Calu3 (cell line): ENCODE measurements around the gene CYP46A1. TPM values are rescaled to one million over a fixed set of nuclear protein-coding genes. Genes with fewer than 3 reads are reported as not detected.
A peak's percentile ranks its signal among the peaks of the same experiment; 100 is the strongest.
"Not testable (repeated sequence)": the region's sequence is repeated elsewhere in the genome, so short reads cannot be mapped to it uniquely, and the experiment has no call there.

Experiments used
- BruUV-seq: library from RNA; stranded (reverse); fragments of 400-500 nt; replicated peaks from 2 replicates; lab custom pipeline; 2021; lab: Mats Ljungman, UMichigan
- CTCF ChIA-PET: fragments of 300-600 bp; sonication (Branson Sonifier 250); formaldehyde crosslinking; loops from one replicate; lab custom pipeline; 2022; ENCODE audit warnings: antibody characterized with exemption; lab: Charles Lee
- DNase-seq: peaks from one replicate; pipeline ENCODE4 v3.0.0; 2022
- H3K27ac Mint-ChIP-seq: one replicate; pipeline ENCODE4 v1.8.0; 2022; ENCODE audit warnings: mixed read lengths; ENCODE audit not compliant: unreplicated experiment
- H3K27me3 Mint-ChIP-seq: one replicate; pipeline ENCODE4 v1.8.0; 2022; ENCODE audit warnings: mixed read lengths; ENCODE audit not compliant: unreplicated experiment
- H3K36me3 Mint-ChIP-seq: one replicate; pipeline ENCODE4 v1.8.0; 2022; ENCODE audit warnings: mild to moderate bottlenecking, moderate library complexity, mixed read lengths; ENCODE audit not compliant: insufficient read depth, unreplicated experiment
- H3K4me1 Mint-ChIP-seq: one replicate; pipeline ENCODE4 v1.8.0; 2022; ENCODE audit warnings: mild to moderate bottlenecking, low read depth, mixed read lengths; ENCODE audit not compliant: unreplicated experiment
- H3K4me3 Mint-ChIP-seq: one replicate; pipeline ENCODE4 v1.8.0; 2022; ENCODE audit warnings: mild to moderate bottlenecking, low read depth, moderate library complexity, mixed read lengths; ENCODE audit not compliant: unreplicated experiment
- H3K9me3 Mint-ChIP-seq: one replicate; pipeline ENCODE4 v1.8.0; 2022; ENCODE audit warnings: low read depth, mixed read lengths; ENCODE audit not compliant: unreplicated experiment
- CTCF ChIP-seq: fragments of 200-600 bp; IDR thresholded peaks from one replicate; pipeline ENCODE4 v1.8.0; 2022; ENCODE audit warnings: antibody characterized with exemption; ENCODE audit not compliant: unreplicated experiment
- intact Hi-C: fragments of 100-400 bp; cut with micrococcal nuclease; formaldehyde crosslinking; loops from one replicate; pipeline ENCODE4 v1.10.0; 2022; ENCODE audit not compliant: unreplicated experiment
- total RNA-seq: library from RNA; stranded (reverse); gene quantifications from 2 replicates; pipeline ENCODE4 v1.2.3, GENCODE V29; 2022

CYP46A1 gene
- total RNA-seq, 1 experiment from 2014 or later = not detected

DNA sequence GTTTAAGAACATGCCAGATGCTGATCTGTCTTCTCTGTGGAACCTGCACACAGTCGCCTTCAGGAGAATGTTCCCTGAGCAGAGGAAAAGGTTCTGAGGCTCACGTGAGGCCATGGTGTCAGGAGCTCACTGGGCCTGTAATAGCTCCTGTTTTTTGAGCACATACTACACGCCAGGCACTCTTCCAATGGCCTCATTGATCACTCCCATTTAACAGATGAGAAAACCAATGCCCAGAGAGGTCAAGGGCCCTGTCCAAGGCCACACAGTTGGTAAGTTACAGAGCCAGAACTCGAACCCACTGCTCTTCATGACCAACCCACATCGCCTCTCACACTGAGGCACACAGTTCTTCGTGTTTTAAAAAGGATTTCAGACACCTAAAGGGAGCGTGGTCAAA is 46.5 kb upstream of the CYP46A1 start:
- BruUV-seq = no TSS peak
- H3K4me1 Mint-ChIP-seq = no peaks in the 10 kb centered on the region
- no peak for TF ChIP-seq CTCF
- CTCF ChIA-PET = no interaction called here
- no peak for DNase-seq
- no peak overlapping the region for H3K4me3 Mint-ChIP-seq
- H3K27ac Mint-ChIP-seq = no peak overlapping the region
- H3K27me3 Mint-ChIP-seq = peaks cover 37% of the 10 kb centered on the region
- no peaks in the 10 kb centered on the region for H3K9me3 Mint-ChIP-seq
- no peaks in the 10 kb centered on the region for H3K36me3 Mint-ChIP-seq
- intact Hi-C loops = no loop called here

DNA sequence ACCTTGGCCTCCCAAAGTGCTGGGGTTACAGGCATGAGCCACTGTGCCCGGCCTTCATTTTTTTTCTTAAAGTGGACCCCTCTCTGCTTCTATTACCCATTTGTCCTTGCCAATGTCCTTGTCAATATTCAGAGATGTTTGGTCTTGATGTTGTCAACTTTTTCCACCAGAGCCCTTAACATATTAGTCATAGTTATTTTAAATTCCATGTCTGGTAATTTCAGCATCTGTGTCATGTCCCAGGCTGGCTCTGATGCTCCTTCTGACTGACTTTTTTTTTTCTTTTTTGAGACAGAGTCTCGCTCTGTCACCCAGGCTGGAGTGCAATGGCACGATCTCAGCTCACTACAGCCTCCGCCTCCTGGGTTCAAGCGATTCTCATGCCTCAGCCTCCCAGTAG is 41.3 kb upstream of the CYP46A1 start:
- H3K9me3 Mint-ChIP-seq, H3K27ac Mint-ChIP-seq, CTCF ChIA-PET, H3K36me3 Mint-ChIP-seq, intact Hi-C loops, BruUV-seq, H3K4me3 Mint-ChIP-seq, DNase-seq, H3K4me1 Mint-ChIP-seq: not testable (repeated sequence)
- H3K27me3 Mint-ChIP-seq = peaks cover 46% of the 10 kb centered on the region

DNA sequence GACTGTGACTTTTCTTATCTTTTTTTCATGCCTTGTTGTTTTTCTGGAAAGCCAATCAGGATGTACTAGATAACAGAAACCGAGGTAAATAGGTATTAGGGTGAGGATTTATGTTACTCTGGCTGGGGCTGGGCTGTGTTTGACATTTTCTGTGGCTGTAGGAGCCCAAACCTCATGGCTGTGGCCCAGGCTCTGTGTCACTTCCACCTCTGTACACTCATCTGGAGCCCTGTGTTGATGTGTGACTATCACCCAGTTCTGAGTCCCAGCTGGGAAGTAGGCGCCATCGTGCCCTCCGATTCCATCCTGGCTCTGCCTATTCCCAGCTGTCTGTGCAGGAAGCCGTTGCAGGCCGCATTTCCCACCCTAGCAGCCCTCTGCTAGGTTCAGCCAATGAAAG is 40.8 kb upstream of the CYP46A1 start:
- Mint-ChIP-seq H3K27me3 (peaks cover 46% of the 10 kb centered on the region), H3K36me3 (no peaks in the 10 kb centered on the region), H3K4me3 (no peak overlapping the region), H3K9me3 (no peaks in the 10 kb centered on the region), H3K27ac (no peak overlapping the region), H3K4me1 (no peaks in the 10 kb centered on the region)
- intact Hi-C loops = no loop called here
- DNase-seq = no peak
- no TSS peak for BruUV-seq
- CTCF ChIA-PET = no interaction called here
- no peak for TF ChIP-seq CTCF

DNA sequence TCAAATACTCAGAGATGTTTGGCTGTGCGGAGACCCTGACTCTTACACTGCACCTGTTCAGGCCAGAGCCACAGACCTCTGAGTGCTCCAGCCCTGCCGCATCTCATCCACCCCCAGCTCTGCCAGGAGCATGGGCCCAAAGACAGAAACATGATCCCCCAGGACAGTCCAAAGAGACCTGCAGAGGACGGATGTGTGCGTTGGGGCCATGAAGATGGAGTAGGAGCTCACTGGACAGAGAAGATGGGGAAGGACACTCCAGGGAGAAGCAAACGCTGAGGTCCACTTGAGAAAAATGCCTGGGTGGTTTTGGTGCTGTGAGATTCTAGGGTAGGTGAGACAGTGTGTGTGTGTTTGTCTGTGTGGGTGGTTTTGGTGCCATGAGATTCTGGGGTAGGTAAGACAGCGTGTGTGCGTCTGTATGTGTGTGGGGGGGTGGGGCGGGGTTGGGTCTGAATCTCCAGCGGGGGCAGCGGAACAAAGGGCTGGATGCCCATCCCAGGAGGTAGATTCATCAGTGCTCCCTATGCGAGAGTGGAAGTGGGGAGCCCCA is 40.0 kb upstream of the CYP46A1 start:
- intact Hi-C loops = no loop called here
- CTCF ChIA-PET = no interaction called here
- Mint-ChIP-seq H3K4me3 (peak overlapping the region; percentile 2), H3K36me3 (no peaks in the 10 kb centered on the region), H3K9me3 (no peaks in the 10 kb centered on the region), H3K27ac (no peak overlapping the region), H3K4me1 (no peaks in the 10 kb centered on the region), H3K27me3 (peaks cover 46% of the 10 kb centered on the region)
- TF ChIP-seq CTCF = no peak
- no TSS peak for BruUV-seq
- no peak for DNase-seq

DNA sequence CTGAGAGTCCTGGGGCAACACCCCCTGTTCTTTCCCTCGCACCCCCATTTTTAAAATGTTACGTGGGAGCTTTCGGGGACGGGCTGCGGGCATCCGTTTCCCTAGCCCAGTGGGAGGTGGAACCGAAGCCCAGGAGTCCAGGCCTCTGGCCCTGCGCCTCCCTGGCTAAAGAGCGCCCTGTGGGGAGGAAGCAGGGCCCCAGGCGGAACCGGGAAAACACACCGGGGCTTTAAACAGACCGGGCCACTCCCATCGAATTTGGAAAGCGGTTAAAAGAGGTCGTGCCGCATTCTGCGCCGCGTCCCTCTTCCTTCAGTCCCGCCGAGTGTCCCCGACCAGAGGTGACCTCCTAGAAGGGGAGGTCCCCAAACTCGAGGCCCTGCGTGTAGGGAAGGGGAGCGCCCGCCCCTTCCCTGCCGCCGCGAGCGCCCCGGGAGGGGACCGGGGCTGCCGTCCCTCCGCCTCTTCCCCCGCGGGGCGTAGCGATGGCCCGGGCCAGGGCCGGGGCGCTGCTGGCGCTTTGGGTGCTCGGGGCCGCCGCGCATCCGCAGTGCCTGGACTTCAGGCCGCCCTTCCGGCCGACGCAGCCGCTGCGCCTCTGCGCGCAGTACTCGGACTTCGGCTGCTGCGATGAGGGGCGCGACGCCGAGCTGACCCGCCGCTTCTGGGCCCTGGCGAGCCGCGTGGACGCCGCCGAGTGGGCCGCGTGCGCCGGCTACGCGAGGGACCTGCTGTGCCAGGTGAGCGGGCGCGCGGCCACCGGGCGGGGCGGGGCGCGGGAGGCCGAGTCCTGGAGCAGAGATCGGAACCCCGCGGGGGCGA is 39.2 kb upstream of the CYP46A1 start, which contains the start of gene HHIPL1:
HHIPL1 (plus strand) TSS at position 407 of the 822 bp plus-strand sequence; CDS start at position 486, 79 bp downstream.
- no peaks in the 10 kb centered on the region for H3K9me3 Mint-ChIP-seq
- BruUV-seq = no TSS peak
- H3K4me1 Mint-ChIP-seq = no peaks in the 10 kb centered on the region
- H3K27ac Mint-ChIP-seq = no peak within 1 kb of the TSS
- TF ChIP-seq CTCF = no peak
- peaks cover 46% of the 10 kb centered on the region for H3K27me3 Mint-ChIP-seq
- no peaks in the 10 kb centered on the region for H3K36me3 Mint-ChIP-seq
- intact Hi-C loops = no loop called here
- peak within 1 kb of the TSS; percentile 61 for H3K4me3 Mint-ChIP-seq
- peak; percentile 11 for DNase-seq
- CTCF ChIA-PET = no interaction called here
